Astrocyte (in vitro differentiated cells and primary cell): ENCODE results near the gene PDGFD.

Experiments used
- EZH2 ChIP-seq: IDR thresholded peaks from 2 replicates; pipeline ENCODE4 v1.6.1; 2012; ENCODE audit warnings: mild to moderate bottlenecking, low read length, inconsistent platforms; ENCODE audit not compliant: insufficient read depth
- TF ChIP-seq, protein P1 (sequence below): IDR thresholded peaks from 2 replicates; pipeline ENCODE4 v1.5.1; 2011; ENCODE audit warnings: low read depth, mild to moderate bottlenecking, inconsistent platforms, low read length, moderate library complexity; ENCODE audit not compliant: insufficient read depth

DNA sequence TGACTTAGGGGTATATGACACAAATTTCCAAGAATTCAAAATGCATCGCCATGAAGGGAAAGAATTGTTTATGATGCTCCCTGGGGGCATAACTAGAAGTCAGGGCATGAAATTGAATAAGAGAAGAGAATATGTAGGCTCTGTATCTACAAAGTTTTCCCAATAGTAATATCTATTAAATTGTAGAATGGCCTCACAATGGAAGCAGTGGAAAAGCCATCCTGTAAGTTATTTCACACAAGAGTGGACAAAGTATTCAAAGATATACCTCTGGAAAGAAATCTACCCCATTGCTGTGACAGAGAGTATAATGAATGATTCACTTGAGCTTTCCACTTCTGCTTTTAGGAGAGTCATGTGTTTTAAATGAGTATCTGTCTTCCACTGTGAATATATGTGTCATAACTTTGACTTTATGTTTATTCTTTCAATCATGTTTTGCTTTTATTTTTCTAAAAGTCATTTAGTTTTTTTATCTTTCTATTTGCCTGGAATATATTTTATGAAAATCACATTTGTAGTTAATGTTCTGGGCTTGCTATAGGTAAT lies 193.2 kb downstream of the PDGFD start:
- TF ChIP-seq, protein P1, sequence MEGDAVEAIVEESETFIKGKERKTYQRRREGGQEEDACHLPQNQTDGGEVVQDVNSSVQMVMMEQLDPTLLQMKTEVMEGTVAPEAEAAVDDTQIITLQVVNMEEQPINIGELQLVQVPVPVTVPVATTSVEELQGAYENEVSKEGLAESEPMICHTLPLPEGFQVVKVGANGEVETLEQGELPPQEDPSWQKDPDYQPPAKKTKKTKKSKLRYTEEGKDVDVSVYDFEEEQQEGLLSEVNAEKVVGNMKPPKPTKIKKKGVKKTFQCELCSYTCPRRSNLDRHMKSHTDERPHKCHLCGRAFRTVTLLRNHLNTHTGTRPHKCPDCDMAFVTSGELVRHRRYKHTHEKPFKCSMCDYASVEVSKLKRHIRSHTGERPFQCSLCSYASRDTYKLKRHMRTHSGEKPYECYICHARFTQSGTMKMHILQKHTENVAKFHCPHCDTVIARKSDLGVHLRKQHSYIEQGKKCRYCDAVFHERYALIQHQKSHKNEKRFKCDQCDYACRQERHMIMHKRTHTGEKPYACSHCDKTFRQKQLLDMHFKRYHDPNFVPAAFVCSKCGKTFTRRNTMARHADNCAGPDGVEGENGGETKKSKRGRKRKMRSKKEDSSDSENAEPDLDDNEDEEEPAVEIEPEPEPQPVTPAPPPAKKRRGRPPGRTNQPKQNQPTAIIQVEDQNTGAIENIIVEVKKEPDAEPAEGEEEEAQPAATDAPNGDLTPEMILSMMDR: no peak
- TF ChIP-seq EZH2: no peak
